ENCODE measurements around the gene HELQ.

DNA sequence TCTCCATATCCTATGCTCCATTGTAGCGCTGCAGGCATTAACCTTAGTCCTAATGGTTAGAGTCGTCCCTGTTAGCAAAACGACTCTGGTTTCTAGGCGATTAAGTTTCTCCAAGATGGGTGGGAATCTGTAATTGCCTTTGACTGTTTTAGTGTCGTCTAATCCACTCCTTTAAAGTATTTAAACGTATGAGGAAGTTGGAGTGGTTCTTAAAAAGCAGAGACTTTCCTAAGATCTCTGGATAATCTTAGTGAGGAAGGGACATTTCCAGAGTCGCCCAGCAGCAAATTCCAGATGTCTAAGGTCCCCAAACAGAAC is 520 bp upstream of the HELQ start:
- no peak for TF ChIP-seq ELF4 (CRISPR knock-in tag; IDR thresholded peaks at IDR 0.05)
- TF ChIP-seq, protein P1, sequence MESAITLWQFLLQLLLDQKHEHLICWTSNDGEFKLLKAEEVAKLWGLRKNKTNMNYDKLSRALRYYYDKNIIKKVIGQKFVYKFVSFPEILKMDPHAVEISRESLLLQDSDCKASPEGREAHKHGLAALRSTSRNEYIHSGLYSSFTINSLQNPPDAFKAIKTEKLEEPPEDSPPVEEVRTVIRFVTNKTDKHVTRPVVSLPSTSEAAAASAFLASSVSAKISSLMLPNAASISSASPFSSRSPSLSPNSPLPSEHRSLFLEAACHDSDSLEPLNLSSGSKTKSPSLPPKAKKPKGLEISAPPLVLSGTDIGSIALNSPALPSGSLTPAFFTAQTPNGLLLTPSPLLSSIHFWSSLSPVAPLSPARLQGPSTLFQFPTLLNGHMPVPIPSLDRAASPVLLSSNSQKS (CRISPR knock-in tag; IDR thresholded peaks at IDR 0.05): no peak
- TF ChIP-seq LEF1 (IDR thresholded peaks at IDR 0.05): no peak

Measured in K562 (cell line).